Colonic mucosa (tissue), 4 donors: Measurements from ENCODE around the gene CHRNA4. TPM values are rescaled to one million over a fixed set of nuclear protein-coding genes. Genes with fewer than 3 reads are reported as not detected.

Experiments
- DNase-seq: peaks from one replicate; pipeline ENCODE4 v3.0.0-alpha.2; 2020
- H3K27ac ChIP-seq: fragments of 200-600 bp; one replicate; pipeline ENCODE4 v1.8.0; 2021
- H3K27me3 ChIP-seq: fragments of 200-600 bp; one replicate; pipeline ENCODE4 v1.8.0; 2021
- H3K36me3 ChIP-seq: fragments of 200-600 bp; one replicate; pipeline ENCODE4 v1.8.0; 2021
- H3K4me1 ChIP-seq: fragments of 200-600 bp; one replicate; pipeline ENCODE4 v1.8.0; 2021; ENCODE audit warnings: mild to moderate bottlenecking
- H3K4me3 ChIP-seq: fragments of 200-600 bp; one replicate; pipeline ENCODE4 v1.8.0; 2021
- H3K9ac ChIP-seq, 2 donors: one replicate each; pipeline ENCODE4 v1.7.0; 2013; ENCODE audit warnings: control low read depth in 2 of 2, low read depth in 2 of 2, low read length in 2 of 2
- H3K9me3 ChIP-seq: fragments of 200-600 bp; one replicate; pipeline ENCODE4 v1.8.0; 2021
- CTCF ChIP-seq: fragments of 200-600 bp; IDR thresholded peaks from one replicate; pipeline ENCODE4 v1.8.0; 2022; ENCODE audit warnings: antibody characterized with exemption, mild to moderate bottlenecking
- intact Hi-C: fragments of 100-400 bp; cut with DNase I; formaldehyde crosslinking; loops from one replicate; pipeline ENCODE4 v1.14.1; 2022
- total RNA-seq, 2 donors: library from RNA; stranded (reverse); fragmentation: NEBNext Ultra II Directional in 1 of 2; extraction: Animal tissue kit (Norgen Biotek cat#: 25700) in 1 of 2; gene quantifications; one replicate each; pipeline ENCODE4 v1.2.1, GENCODE V29; 2021
- donor health status: healthy.
- donor health status: DM: no; HTN: no; CAD: no.
- donor health status: DM: no; HTN: no; CAD: no.

CHRNA4 gene
- total RNA-seq, 2 donors from 2014 or later = 0.05 TPM; not detected in 1

GRCh38 chr20:63377951-63378381, 16.8 kb upstream of the CHRNA4 start:
- Histone ChIP-seq H3K27me3 (no peaks in the 10 kb centered on the region), H3K9ac (no peak overlapping the region), H3K4me3 (no peak overlapping the region), H3K36me3 (no peaks in the 10 kb centered on the region), H3K4me1 (no peaks in the 10 kb centered on the region), H3K27ac (no peak overlapping the region), H3K9me3 (no peaks in the 10 kb centered on the region)
- DNase-seq = no peak
- TF ChIP-seq CTCF = no peak
- intact Hi-C loops = no loop called here

- Histone ChIP-seq H3K27ac (no peak overlapping the region), H3K4me3 (no peak overlapping the region), H3K36me3 (no peaks in the 10 kb centered on the region), H3K4me1 (no peaks in the 10 kb centered on the region), H3K9me3 (no peaks in the 10 kb centered on the region), H3K9ac (no peak overlapping the region), H3K27me3 (no peaks in the 10 kb centered on the region)
- no peak for DNase-seq
- no peak for TF ChIP-seq CTCF
- intact Hi-C loops = no loop called here
Measured at GRCh38 chr20:63377256-63377941, 16.2 kb upstream of the CHRNA4 start.

DNA sequence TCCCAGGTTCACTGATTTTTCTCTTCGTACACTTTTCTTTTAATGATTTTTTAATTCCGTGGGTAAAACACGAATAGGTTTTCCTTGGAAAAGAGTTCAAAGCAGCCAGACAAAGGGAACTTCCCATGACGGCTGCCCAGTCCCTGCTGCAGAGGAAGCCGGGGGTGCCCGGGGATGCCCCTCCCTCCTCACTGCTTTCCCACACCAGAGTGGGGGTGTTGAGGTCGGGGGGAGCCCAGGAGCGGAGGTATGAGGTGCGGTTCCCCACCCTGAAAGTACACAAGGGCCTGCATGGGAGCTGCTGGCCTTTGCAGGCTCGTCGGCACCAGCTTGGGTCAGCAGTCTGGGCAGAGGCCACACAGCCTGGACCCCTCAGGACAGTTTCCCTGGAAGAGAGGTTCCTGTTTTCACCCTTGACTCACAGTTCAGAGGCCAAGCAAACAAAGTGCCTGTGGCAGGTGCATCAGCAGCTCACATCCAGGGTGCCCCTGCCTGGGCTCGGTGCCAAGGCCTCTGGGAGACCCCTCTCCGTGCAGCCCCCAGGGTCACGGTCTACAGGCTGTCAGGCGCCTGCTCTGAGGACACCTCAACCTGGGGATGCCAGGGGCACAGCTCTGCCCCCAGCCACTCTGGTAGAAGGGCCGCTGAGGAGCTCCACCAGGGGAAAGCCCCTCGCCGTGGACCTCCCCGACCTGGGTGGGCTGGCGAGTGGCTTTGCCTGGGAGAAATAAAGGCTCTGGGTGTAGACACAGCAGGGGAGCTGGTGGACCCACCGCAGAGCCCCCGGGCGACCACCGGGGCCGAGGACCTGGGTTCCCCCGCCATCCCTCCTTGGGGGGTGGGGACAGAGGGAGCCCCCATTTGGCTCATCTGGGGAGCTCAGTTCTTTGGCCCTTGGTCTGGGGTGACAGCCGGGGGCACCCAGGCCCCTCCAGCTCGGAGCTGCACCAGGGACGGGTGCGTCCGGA, 15.4 kb upstream of the CHRNA4 start:
- no peaks in the 10 kb centered on the region for H3K36me3 ChIP-seq
- no peaks in the 10 kb centered on the region for H3K9me3 ChIP-seq
- intact Hi-C loops = no loop called here
- H3K27me3 ChIP-seq = no peaks in the 10 kb centered on the region
- no peak overlapping the region for H3K27ac ChIP-seq
- TF ChIP-seq CTCF = no peak
- no peak overlapping the region for H3K4me3 ChIP-seq
- H3K9ac ChIP-seq = no peak overlapping the region
- no peak for DNase-seq
- no peaks in the 10 kb centered on the region for H3K4me1 ChIP-seq

- DNase-seq = no peak
- H3K9me3 ChIP-seq = no peaks in the 10 kb centered on the region
- H3K27ac ChIP-seq = no peak overlapping the region
- no peak overlapping the region for H3K9ac ChIP-seq
- H3K4me1 ChIP-seq = no peaks in the 10 kb centered on the region
- H3K36me3 ChIP-seq = no peaks in the 10 kb centered on the region
- intact Hi-C loops = no loop called here
- no peaks in the 10 kb centered on the region for H3K27me3 ChIP-seq
- no peak for TF ChIP-seq CTCF
- no peak overlapping the region for H3K4me3 ChIP-seq
Measured at GRCh38 chr20:63375438-63375837, 14.3 kb upstream of the CHRNA4 start.

DNA sequence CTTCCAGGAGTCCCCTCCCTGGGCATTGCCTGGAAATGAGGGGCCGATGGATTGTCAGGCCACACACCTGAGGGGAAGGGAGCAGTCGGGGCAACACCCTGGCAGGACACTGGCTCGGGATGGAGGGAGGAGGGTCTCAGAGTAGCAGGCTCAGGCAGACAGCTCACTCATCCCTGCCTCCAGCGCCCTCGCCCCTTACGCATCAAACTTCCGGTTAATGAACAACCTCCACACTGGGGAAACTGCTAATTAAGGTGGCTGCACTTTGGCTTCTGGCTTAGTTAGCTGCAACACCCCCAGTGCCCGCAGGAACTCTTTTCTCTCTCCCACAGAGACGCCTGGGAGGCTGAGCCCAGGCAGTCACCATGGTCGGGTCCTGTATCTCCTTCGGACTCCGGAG, 13.4 kb upstream of the CHRNA4 start:
- intact Hi-C loops = no loop called here
- Histone ChIP-seq H3K9ac (no peak overlapping the region), H3K27ac (no peak overlapping the region), H3K9me3 (no peaks in the 10 kb centered on the region), H3K4me3 (no peak overlapping the region), H3K4me1 (no peaks in the 10 kb centered on the region), H3K27me3 (no peaks in the 10 kb centered on the region), H3K36me3 (no peaks in the 10 kb centered on the region)
- TF ChIP-seq CTCF = no peak
- no peak for DNase-seq
